Measurements from ENCODE around the gene NFIX. TPM values are rescaled to one million over a fixed set of nuclear protein-coding genes. Genes with fewer than 3 reads are reported as not detected.

NFIX gene
- total and polyA plus RNA-seq, 2 of the 13 experiments (the other 11 are each of a cell fraction or from before 2014, with no cell fraction given), result 3.4 to 5.4 TPM

- TF ChIP-seq ZNF263 (CRISPR knock-in tag; IDR thresholded peaks at IDR 0.05), result no peak
- peak; percentile 86; the same call in 1 of the 2 replicates for TF ChIP-seq KLF6 (CRISPR knock-in tag; IDR thresholded peaks at IDR 0.05)
- no peak; the same call in 1 of the 2 replicates for TF ChIP-seq CSRNP1 (CRISPR knock-in tag; IDR thresholded peaks at IDR 0.05)
- TF ChIP-seq TBX2 (CRISPR knock-in tag; IDR thresholded peaks at IDR 0.05; ENCODE audit: borderline replicate concordance), result peak; percentile 76; the same call in 1 of the 2 replicates
- no peak for TF ChIP-seq CSRNP2 (CRISPR knock-in tag; conservative IDR thresholded peaks at IDR 0.05; ENCODE audit: low read depth)
- TF ChIP-seq ELF4 (CRISPR knock-in tag; IDR thresholded peaks at IDR 0.05; ENCODE audit: borderline replicate concordance), result no peak
- no peak for TF ChIP-seq RERE (CRISPR knock-in tag; IDR thresholded peaks at IDR 0.05; ENCODE audit: low read depth)
- TF ChIP-seq ZNF629 (CRISPR knock-in tag; conservative IDR thresholded peaks at IDR 0.05), result no peak
- no peak for TF ChIP-seq ZFP41 (CRISPR knock-in tag; IDR thresholded peaks at IDR 0.05; ENCODE audit: borderline replicate concordance)
- 0 out of 2 replicates have a peak, but pooled peaks have one; percentile 52 for TF ChIP-seq ZNF747 (CRISPR knock-in tag; IDR thresholded peaks at IDR 0.05; ENCODE audit: borderline replicate concordance)
- TF ChIP-seq NFYC (CRISPR knock-in tag; IDR thresholded peaks at IDR 0.05), result no peak
- TF ChIP-seq ZBTB38 (CRISPR knock-in tag; IDR thresholded peaks at IDR 0.05), result peak; percentile 19; the same call in 1 of the 2 replicates
- TF ChIP-seq HMGA1 (CRISPR knock-in tag; conservative IDR thresholded peaks at IDR 0.05), result no peak
- no peak for TF ChIP-seq ESRRA (CRISPR knock-in tag; IDR thresholded peaks at IDR 0.05; ENCODE audit: low read depth)
- peak; percentile 72; the same call in 1 of the 2 replicates for TF ChIP-seq KAT8 (CRISPR knock-in tag; IDR thresholded peaks at IDR 0.05)
- TF ChIP-seq ZNF468 (CRISPR knock-in tag; IDR thresholded peaks at IDR 0.05), result no peak
- TF ChIP-seq SMARCE1 (IDR thresholded peaks at IDR 0.05; ENCODE audit: borderline replicate concordance), result no peak
- no peak for TF ChIP-seq ZNF781 (CRISPR knock-in tag; IDR thresholded peaks at IDR 0.05; ENCODE audit: borderline replicate concordance, not compliant biosample characterization)
- TF ChIP-seq ZNF7 (CRISPR knock-in tag; IDR thresholded peaks at IDR 0.05), result no peak
- no peak for TF ChIP-seq GPN1 (CRISPR knock-in tag; IDR thresholded peaks at IDR 0.05; ENCODE audit: borderline replicate concordance)
- TF ChIP-seq ATAD3A (CRISPR knock-in tag; IDR thresholded peaks at IDR 0.05), result no peak
Measured at GRCh38 chr19:12956446-12957388, 38.6 kb upstream of the NFIX start, which contains the start of gene GADD45GIP1 (continued).
